Liver (tissue), 9 donors: ENCODE data around the gene NUB1. TPM values are rescaled to one million over a fixed set of nuclear protein-coding genes. Genes with fewer than 3 reads are reported as not detected.

Experiments
- DNase-seq: peaks from one replicate; pipeline ENCODE4 v3.0.0-alpha.2; 2017; ENCODE audit warnings: low spot score
- H3K27ac ChIP-seq, 2 donors: one replicate each; pipeline ENCODE4 v1.7.0; 2013; ENCODE audit warnings: inconsistent platforms in 2 of 2, low read length in 2 of 2, control low read depth in 1 of 2, low read depth in 1 of 2, mild to moderate bottlenecking in 1 of 2
- H3K27me3 ChIP-seq, 4 donors: one replicate each; pipeline versions ENCODE4 v1.6.1 to v1.7.0; 2013; ENCODE audit warnings: low read length in 3 of 4, inconsistent platforms in 1 of 4, mild to moderate bottlenecking in 1 of 4, moderate library complexity in 1 of 4; ENCODE audit not compliant: control insufficient read depth in 4 of 4, insufficient read depth in 4 of 4
- H3K36me3 ChIP-seq, 4 donors: one replicate each; pipeline versions ENCODE4 v1.6.1 to v1.7.0; 2013; ENCODE audit warnings: low read length in 3 of 4, mild to moderate bottlenecking in 3 of 4, low read depth in 1 of 4, moderate library complexity in 1 of 4; ENCODE audit not compliant: control insufficient read depth in 4 of 4, insufficient read depth in 3 of 4
- H3K4me1 ChIP-seq, 4 donors: one replicate each; pipeline versions ENCODE4 v1.6.1 to v1.7.0; 2013; ENCODE audit warnings: low read length in 3 of 4, mild to moderate bottlenecking in 3 of 4, moderate library complexity in 1 of 4; ENCODE audit not compliant: control insufficient read depth in 4 of 4, insufficient read depth in 4 of 4
- H3K4me3 ChIP-seq, 3 donors: one replicate each; pipeline versions ENCODE4 v1.6.1 to v1.7.0; 2013; ENCODE audit warnings: low read length in 3 of 3, control low read depth in 1 of 3, low read depth in 1 of 3, mild to moderate bottlenecking in 1 of 3
- H3K9ac ChIP-seq, 2 donors: one replicate each; pipeline ENCODE4 v1.7.0; 2013; ENCODE audit warnings: low read length in 2 of 2, mild to moderate bottlenecking in 2 of 2, moderate library complexity in 2 of 2, control low read depth in 1 of 2, low read depth in 1 of 2
- H3K9me3 ChIP-seq, 4 donors: one replicate each; pipeline versions ENCODE4 v1.6.1 to v1.7.0; 2013; ENCODE audit warnings: low read length in 3 of 4; ENCODE audit not compliant: control insufficient read depth in 4 of 4
- ATF3 ChIP-seq: IDR thresholded peaks from 2 replicates; pipeline ENCODE4 v1.6.1; 2016; ENCODE audit warnings: antibody characterized with exemption
- CTCF ChIP-seq: fragments of 150-350 bp; IDR thresholded peaks from 2 replicates; pipeline ENCODE4 v1.5.1; 2017; ENCODE audit warnings: improper control_type of control experiment, low read depth, low read length; ENCODE audit not compliant: missing input control
- EGR1 ChIP-seq, 2 donors: IDR thresholded peaks; 2 replicates each; pipeline ENCODE4 v1.6.1; 2016 to 2018; ENCODE audit warnings: antibody characterized with exemption in 2 of 2, low read depth in 2 of 2
- FOXA1 ChIP-seq: IDR thresholded peaks from 2 replicates; pipeline ENCODE4 v1.6.1; 2016; ENCODE audit warnings: antibody characterized with exemption
- FOXA2 ChIP-seq: IDR thresholded peaks from 2 replicates; pipeline ENCODE4 v1.6.1; 2016; ENCODE audit warnings: antibody characterized with exemption
- GABPA ChIP-seq, 2 donors: IDR thresholded peaks in 1 of 2; conservative IDR thresholded peaks in 1 of 2; 2 replicates each; pipeline ENCODE4 v1.6.1; 2016; ENCODE audit warnings: antibody characterized with exemption in 2 of 2, mild to moderate bottlenecking in 1 of 2, moderate library complexity in 1 of 2
- HNF4A ChIP-seq, 2 donors: conservative IDR thresholded peaks; 2 replicates each; pipeline ENCODE4 v1.6.1; 2016; ENCODE audit warnings: antibody characterized with exemption in 2 of 2, mild to moderate bottlenecking in 2 of 2
- HNF4G ChIP-seq: IDR thresholded peaks from 2 replicates; pipeline ENCODE4 v1.6.1; 2016; ENCODE audit warnings: antibody characterized with exemption
- JUND ChIP-seq, 2 donors: IDR thresholded peaks; 2 replicates each; pipeline ENCODE4 v1.6.1; 2016; ENCODE audit warnings: antibody characterized with exemption in 2 of 2
- MAX ChIP-seq: IDR thresholded peaks from 2 replicates; pipeline ENCODE4 v1.6.1; 2016; ENCODE audit warnings: antibody characterized with exemption
- RAD21 ChIP-seq, 2 donors: IDR thresholded peaks; 2 replicates each; pipeline ENCODE4 v1.6.1; 2016; ENCODE audit warnings: antibody characterized with exemption in 2 of 2, mild to moderate bottlenecking in 2 of 2
- RXRA ChIP-seq, 2 donors: IDR thresholded peaks; 2 replicates each; pipeline ENCODE4 v1.6.1; 2017 to 2018; ENCODE audit warnings: antibody characterized with exemption in 2 of 2, mild to moderate bottlenecking in 1 of 2
- SP1 ChIP-seq: IDR thresholded peaks from 2 replicates; pipeline ENCODE4 v1.6.1; 2018; ENCODE audit warnings: antibody characterized with exemption, mild to moderate bottlenecking
- TAF1 ChIP-seq: conservative IDR thresholded peaks from 2 replicates; pipeline ENCODE4 v1.6.1; 2016; ENCODE audit warnings: antibody characterized with exemption, mild to moderate bottlenecking
- ZBTB33 ChIP-seq: IDR thresholded peaks from 2 replicates; pipeline ENCODE4 v1.6.1; 2016; ENCODE audit warnings: antibody characterized with exemption
- WGBS: extraction: QIAGEN DNeasy Blood & Tissue Kit; methylation state at CpG from one replicate; pipeline ENCODE4 v1.1.7; 2013; 5-methylcytosine and 5-hydroxymethylcytosine counted together
- polyA plus RNA-seq, 2 donors: library from polyadenylated mRNA; stranded (reverse) in 1 of 2; unstranded in 1 of 2; fragments of 200-250 nt in 1 of 2; fragments of >200 nt in 1 of 2; fragmentation: Nextera tagmentation in 1 of 2; extraction: Ambion mirVana in 1 of 2; gene quantifications; one replicate each; pipeline versions ENCODE4 v1.2.1 to v1.2.3, GENCODE V29; 2013 to 2015
- total RNA-seq, 2 donors: library from RNA; depleted of rRNA; stranded (reverse); fragments of >200 nt; gene quantifications; one replicate each; pipeline ENCODE4 v1.2.3, GENCODE V29; 2014
- donor health status: healthy.
- donor health status: healthy.
- donor health status: healthy.
- donor health status: healthy.
- donor health status: healthy.

NUB1 gene
- total and polyA plus RNA-seq, 4 donors, result 14.0 to 27.9 (median 18.8) TPM

GRCh38 chr7:151310578-151310977 lies 31.0 kb upstream of the NUB1 start:
- Histone ChIP-seq H3K27me3 (peaks cover 0 to 6% (median 0%) of the 10 kb centered on the region in 4 donors), H3K4me1 (no peaks in the 10 kb centered on the region), H3K9me3 (no peaks in the 10 kb centered on the region), H3K27ac (no peak overlapping the region), H3K36me3 (no peaks in the 10 kb centered on the region), H3K9ac (no peak overlapping the region), H3K4me3 (no peak overlapping the region)
- 37% methylated on average over 4 of the region's 4 CpGs for WGBS
- DNase-seq, result no peak
- TF ChIP-seq EGR1 (IDR thresholded peaks at IDR 0.05; ENCODE audit: low read depth in 2 of 2), result no peak
- TF ChIP-seq CTCF, result peak; percentile 26
- TF ChIP-seq ZBTB33, result no peak
- TF ChIP-seq JUND (IDR thresholded peaks at IDR 0.05), result no peak
- TF ChIP-seq RXRA (IDR thresholded peaks at IDR 0.05), result no peak
- peak; percentile 50 to 69 for TF ChIP-seq RAD21 (IDR thresholded peaks at IDR 0.05)
- no peak for TF ChIP-seq GABPA (IDR thresholded peaks at IDR 0.05 in 1 of 2, conservative IDR thresholded peaks at IDR 0.05 in 1 of 2)

GRCh38 chr7:151311294-151311864 lies 30.2 kb upstream of the NUB1 start:
- DNase-seq, result no peak
- Histone ChIP-seq H3K27ac (no peak overlapping the region), H3K4me1 (no peaks in the 10 kb centered on the region), H3K27me3 (peaks cover 0 to 3% (median 0%) of the 10 kb centered on the region in 4 donors), H3K9me3 (no peaks in the 10 kb centered on the region), H3K9ac (no peak overlapping the region), H3K4me3 (no peak overlapping the region), H3K36me3 (no peaks in the 10 kb centered on the region)
- WGBS, result 66% methylated on average over 6 of the region's 6 CpGs
- TF ChIP-seq FOXA1 (no peak), HNF4A (conservative IDR thresholded peaks at IDR 0.05) (no peak), SP1 (no peak), TAF1 (no peak), FOXA2 (no peak), CTCF (no peak), MAX (no peak), HNF4G (no peak), GABPA (IDR thresholded peaks at IDR 0.05 in 1 of 2, conservative IDR thresholded peaks at IDR 0.05 in 1 of 2) (no peak), RAD21 (IDR thresholded peaks at IDR 0.05) (no peak), ATF3 (no peak)
